Prostate gland (tissue), 2 donors: ENCODE data around the gene C6orf47. TPM values are rescaled to one million over a fixed set of nuclear protein-coding genes. Genes with fewer than 3 reads are reported as not detected.

Experiments
- DNase-seq: peaks from one replicate; pipeline ENCODE4 v3.0.0-alpha.2; 2019; ENCODE audit warnings: low spot score
- H3K27ac ChIP-seq, 2 donors: fragments of 200-600 bp; sonication (generic); 2 replicates each; pipeline ENCODE4 v1.5.1; 2017 to 2019
- H3K27me3 ChIP-seq: fragments of 200-600 bp; sonication (generic); replicated peaks from 2 replicates; pipeline ENCODE4 v1.5.1; 2019; ENCODE audit not compliant: insufficient read depth
- H3K36me3 ChIP-seq, 2 donors: fragments of 200-600 bp; sonication (generic); 1 replicate in 1 of 2; 2 replicates in 1 of 2; pipeline versions ENCODE4 v1.5.1 to v1.8.1; 2017 to 2019
- H3K4me1 ChIP-seq: fragments of 200-600 bp; sonication (generic); replicated peaks from 2 replicates; pipeline ENCODE4 v1.5.1; 2019
- H3K4me3 ChIP-seq, 2 donors: fragments of 200-600 bp; sonication (generic); 2 replicates each; pipeline ENCODE4 v1.5.1; 2017 to 2019
- H3K9me3 ChIP-seq: fragments of 200-600 bp; sonication (generic); 2 replicates; pipeline ENCODE4 v1.5.1; 2017
- CTCF ChIP-seq, 4 experiments: fragments of 200-600 bp in 2 of 4; fragments of 450-650 bp in 2 of 4; sonication (generic) in 2 of 4; IDR thresholded peaks; 1 replicate in 3 of 4; 2 replicates in 1 of 4; pipeline ENCODE4 v1.5.1; 2016 to 2019; ENCODE audit warnings: antibody characterized with exemption in 4 of 4, mild to moderate bottlenecking in 2 of 4, moderate library complexity in 2 of 4
- POLR2A ChIP-seq: fragments of 450-650 bp; IDR thresholded peaks from one replicate; pipeline ENCODE4 v1.6.1; 2016; ENCODE audit warnings: antibody characterized with exemption, mild to moderate bottlenecking
- POLR2AphosphoS5 ChIP-seq: sonication (generic); formaldehyde crosslinking; IDR thresholded peaks from one replicate; pipeline ENCODE4 v1.6.1; 2017; ENCODE audit warnings: antibody characterized with exemption
- WGBS: methylation state at CpG from one replicate; pipeline ENCODE4 v1.1.5; 2018; 5-methylcytosine and 5-hydroxymethylcytosine counted together
- intact Hi-C: fragments of 100-400 bp; cut with DNase I; formaldehyde crosslinking; loops from one replicate; pipeline ENCODE4 v1.14.2; 2022
- total RNA-seq, 2 donors: library from RNA; depleted of rRNA; stranded (reverse); fragments of >200 nt; gene quantifications; one replicate each; pipeline ENCODE4 v1.1.0, GENCODE V29; 2016

C6orf47 gene
- total RNA-seq, 2 donors from 2014 or later = 25.5 to 30.1 TPM

- intact Hi-C loops = no loop called here
- TF ChIP-seq CTCF (IDR thresholded peaks at IDR 0.05) (no peak), POLR2AphosphoS5 (no peak), POLR2A (no peak)
- no peak overlapping the region for H3K4me3 ChIP-seq
- WGBS = 86% methylated on average over 6 of the region's 6 CpGs
- H3K36me3 ChIP-seq = no peaks in the 10 kb centered on the region
- H3K27me3 ChIP-seq = no peaks in the 10 kb centered on the region
- H3K4me1 ChIP-seq = peaks cover 3% of the 10 kb centered on the region
- DNase-seq = no peak
- no peak overlapping the region for H3K27ac ChIP-seq
- H3K9me3 ChIP-seq = no peaks in the 10 kb centered on the region
Observed at GRCh38 chr6:31705931-31706330, 45.4 kb upstream of the C6orf47 start.

GRCh38 chr6:31702819-31703716 lies 42.5 kb upstream of the C6orf47 start, which contains the start of gene ABHD16A:
Gene ABHD16A (minus strand): TSS chr6:31703324. CDS start chr6:31703281, 43 bp downstream.
- under 1% methylated on average over 54 of the region's 54 CpGs for WGBS
- Histone ChIP-seq H3K27me3 (no peaks in the 10 kb centered on the region), H3K36me3 (no peaks in the 10 kb centered on the region), H3K9me3 (no peaks in the 10 kb centered on the region), H3K27ac (peak within 1 kb of the TSS; percentile 97 to 98), H3K4me3 (peak within 1 kb of the TSS; percentile 70 to 72), H3K4me1 (peaks cover 3% of the 10 kb centered on the region)
- DNase-seq = peak; percentile 99
- TF ChIP-seq POLR2A = peak; percentile 99
- TF ChIP-seq POLR2AphosphoS5 = peak; percentile 100
- TF ChIP-seq CTCF (IDR thresholded peaks at IDR 0.05) = peak in 2 of 4 experiments; percentile 40 to 67
- intact Hi-C loops = loop anchor here (2.0 kb wide), 1 partner anchor 26 kb away; the partner anchor contains the start of gene DDAH2

DNA sequence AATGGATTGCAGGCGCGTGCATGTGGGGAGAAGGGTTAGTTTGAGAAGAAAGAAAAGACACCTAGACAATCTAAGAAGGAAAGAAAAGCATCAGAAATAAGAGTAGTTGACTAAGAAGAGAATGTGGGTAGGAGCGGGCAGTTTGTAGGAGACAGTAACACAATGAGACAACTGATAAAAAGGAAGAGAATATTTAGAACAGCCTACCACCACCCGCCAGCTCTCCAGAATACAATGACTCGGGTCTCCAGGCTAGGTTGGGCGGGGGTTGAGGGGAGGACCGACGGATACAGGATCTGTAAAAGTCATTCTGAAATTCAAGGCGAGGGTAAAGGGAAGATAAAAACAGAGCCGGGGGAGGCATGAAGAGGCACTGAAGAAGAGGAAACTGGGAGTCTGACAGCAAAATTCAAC lies 41.8 kb upstream of the C6orf47 start:
- peak overlapping the region; percentile 70 to 72 for H3K4me3 ChIP-seq
- no peak for TF ChIP-seq POLR2A
- TF ChIP-seq CTCF (IDR thresholded peaks at IDR 0.05) = no peak
- TF ChIP-seq POLR2AphosphoS5 = no peak
- no peak for DNase-seq
- intact Hi-C loops = loop anchor here (2.0 kb wide), 1 partner anchor 26 kb away; the partner anchor contains the start of gene DDAH2
- peak overlapping the region; percentile 97 to 98 for H3K27ac ChIP-seq
- WGBS = under 1% methylated on average over 10 of the region's 10 CpGs
- peaks cover 3% of the 10 kb centered on the region for H3K4me1 ChIP-seq
- H3K36me3 ChIP-seq = no peaks in the 10 kb centered on the region
- no peaks in the 10 kb centered on the region for H3K27me3 ChIP-seq
- no peaks in the 10 kb centered on the region for H3K9me3 ChIP-seq

GRCh38 chr6:31701666-31702404 lies 41.3 kb upstream of the C6orf47 start:
- WGBS = 24% methylated on average over 7 of the region's 7 CpGs
- Histone ChIP-seq H3K36me3 (no peaks in the 10 kb centered on the region), H3K4me1 (peaks cover 3% of the 10 kb centered on the region), H3K27me3 (no peaks in the 10 kb centered on the region), H3K4me3 (peak overlapping the region; percentile 70 to 72), H3K9me3 (no peaks in the 10 kb centered on the region), H3K27ac (peak overlapping the region; percentile 97 to 98)
- DNase-seq = no peak
- intact Hi-C loops = loop anchor here (2.0 kb wide), 1 partner anchor 27 kb away; the partner anchor contains the start of gene DDAH2
- TF ChIP-seq POLR2AphosphoS5 (peak; percentile 5), CTCF (IDR thresholded peaks at IDR 0.05) (no peak)
